ENCODE measurements around the gene CACNB2.

The CACNB2 gene

DNA sequence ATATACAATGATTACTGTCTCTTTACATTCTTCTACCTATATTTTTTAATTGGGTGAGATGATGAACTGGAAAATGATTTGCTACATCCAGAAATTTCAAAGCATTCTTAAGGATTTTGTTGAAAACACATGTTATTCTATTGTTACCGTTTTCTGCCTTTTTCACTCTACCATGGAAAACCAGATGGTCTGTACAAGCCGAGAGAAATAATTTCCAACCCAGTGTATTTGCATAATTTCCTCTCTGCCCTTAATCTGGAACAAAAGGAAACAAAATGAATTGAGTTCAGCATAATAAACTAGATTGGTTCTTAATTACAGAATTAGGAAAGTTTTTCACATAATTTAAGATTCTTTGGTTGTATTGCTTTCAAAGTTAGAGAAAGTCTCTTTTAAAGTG is 211.2 kb downstream of the CACNB2 start:
- DNase-seq: no peak

DNA sequence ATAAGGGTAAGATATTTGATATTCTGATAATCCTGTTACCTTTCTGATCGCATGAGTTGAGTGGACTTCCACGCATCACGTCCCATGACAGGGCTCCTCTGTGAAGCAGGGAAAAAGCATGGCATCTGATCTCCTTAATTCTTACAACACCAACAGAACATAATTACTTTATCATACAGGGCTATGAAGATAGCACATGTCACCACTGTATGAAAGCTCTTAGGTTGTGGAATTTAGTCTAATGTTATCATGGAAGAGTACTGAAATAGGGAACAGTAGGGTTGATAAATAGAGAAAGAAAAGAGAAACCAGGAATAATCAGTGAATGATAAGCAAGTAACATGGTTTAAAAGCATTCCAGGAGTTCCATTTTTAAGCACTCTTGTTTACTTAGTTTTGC is 212.0 kb downstream of the CACNB2 start:
- no peak for DNase-seq

DNA sequence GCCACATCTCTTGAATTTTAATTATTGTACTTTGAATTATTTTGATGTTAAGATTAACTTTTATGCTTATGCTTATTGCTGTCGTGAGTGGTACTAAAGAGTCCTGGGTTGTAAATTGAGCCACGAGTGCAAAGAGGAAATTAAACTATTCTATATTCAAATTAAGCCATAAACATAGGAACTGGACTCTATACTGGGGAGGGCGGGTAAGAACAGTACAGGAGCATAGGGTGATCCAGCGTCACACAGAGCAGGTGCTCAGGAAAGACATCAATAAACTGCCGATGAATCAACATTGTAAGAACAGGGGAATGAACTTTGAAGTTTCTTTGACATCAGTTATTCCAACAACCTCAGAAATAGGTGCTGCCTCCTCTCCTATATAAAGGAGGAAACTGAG is 219.6 kb downstream of the CACNB2 start:
- DNase-seq: no peak

DNA sequence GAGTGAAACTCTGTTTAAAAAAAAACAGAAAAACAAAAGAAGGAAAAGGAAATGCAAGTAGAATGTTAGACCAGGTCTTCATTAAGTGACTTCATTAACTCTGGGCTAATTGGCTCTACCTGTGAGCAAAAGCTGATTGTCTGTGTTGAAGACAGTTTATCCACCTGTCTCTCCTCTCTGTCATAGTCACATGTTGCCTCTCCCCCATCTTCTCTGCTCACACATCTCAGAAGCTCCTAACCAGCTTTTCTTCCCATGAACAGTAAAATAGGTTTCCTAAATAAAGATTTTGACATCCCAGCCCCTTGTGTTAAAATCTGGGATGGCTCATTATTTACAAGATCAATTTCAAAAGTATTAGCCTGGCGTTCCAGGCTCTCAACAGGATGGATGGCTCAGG is 222.7 kb downstream of the CACNB2 start:
- no peak for DNase-seq

DNA sequence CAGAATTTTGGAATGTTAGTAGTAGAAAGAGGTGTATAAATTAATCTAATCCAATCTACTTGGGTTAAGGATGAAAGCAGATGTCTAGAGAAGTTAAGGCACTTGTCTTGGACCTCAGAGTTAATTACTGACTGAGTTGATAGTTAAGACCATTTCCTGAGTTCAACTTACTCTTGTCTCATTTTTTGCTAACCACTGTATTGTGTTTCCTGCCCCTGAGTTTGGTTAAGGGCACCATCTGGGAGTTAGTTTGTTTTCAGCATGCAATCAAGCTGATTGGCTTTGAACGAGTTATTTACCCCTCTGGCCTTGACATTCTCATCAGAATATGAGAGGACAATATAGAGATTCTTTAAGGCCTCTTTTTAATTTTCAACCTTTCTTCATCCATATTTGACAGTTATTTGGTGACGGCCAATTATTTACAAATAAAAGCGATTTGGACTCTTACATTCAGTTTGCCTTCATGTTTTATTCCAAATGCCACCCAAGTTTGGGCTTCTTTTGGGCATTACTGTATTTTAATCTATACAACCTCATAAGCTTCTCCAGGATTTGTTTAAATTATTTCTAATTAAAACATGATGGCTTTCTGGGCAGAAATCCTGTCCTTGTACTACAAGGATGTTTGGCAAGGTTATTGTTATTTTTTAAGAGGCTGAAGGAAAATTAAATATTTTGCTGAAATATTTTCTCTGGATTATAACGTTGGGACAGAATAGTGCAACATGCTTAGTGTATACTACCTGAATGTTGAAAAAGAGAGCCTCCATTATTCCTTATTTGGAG is 225.0 kb downstream of the CACNB2 start:
- no peak for DNase-seq

DNA sequence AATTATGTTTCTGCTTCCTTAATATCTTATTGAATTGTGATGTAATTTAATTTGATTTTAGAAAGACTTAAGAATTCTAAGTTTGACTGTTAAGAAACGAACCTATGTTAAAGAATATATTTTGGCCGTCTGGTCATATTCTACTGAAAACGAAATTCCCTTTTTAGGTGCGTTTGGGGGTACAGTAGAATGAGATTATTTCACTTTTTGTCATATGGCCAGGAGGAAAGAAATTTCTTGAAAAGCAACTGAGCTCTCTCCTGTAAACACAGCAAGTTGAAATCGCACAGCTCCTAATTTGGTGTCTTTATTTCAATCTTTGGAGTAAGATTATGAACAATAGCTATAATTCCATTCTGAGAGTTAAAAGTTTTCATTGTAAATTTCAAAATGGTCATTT is 227.6 kb downstream of the CACNB2 start:
- DNase-seq: no peak

DNA sequence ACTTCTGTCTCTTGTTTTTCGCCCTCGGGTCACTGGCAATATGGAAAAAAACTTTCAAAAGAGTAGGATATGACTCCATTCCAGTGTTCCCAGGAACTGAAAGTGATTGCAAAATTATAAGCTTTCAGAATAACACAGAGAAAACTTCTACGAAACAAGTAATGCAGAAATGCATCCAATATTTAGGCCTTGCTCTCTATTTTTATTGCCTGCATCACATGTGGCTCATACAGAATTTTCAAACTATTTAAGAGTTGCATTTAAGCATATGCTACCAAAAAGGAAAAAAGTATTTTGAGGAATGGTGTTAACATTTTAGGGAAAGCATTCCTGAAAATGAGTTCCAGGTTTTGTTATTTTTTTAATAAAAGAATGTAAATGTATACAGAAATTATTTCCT is 228.0 kb downstream of the CACNB2 start:
- no peak for DNase-seq

DNA sequence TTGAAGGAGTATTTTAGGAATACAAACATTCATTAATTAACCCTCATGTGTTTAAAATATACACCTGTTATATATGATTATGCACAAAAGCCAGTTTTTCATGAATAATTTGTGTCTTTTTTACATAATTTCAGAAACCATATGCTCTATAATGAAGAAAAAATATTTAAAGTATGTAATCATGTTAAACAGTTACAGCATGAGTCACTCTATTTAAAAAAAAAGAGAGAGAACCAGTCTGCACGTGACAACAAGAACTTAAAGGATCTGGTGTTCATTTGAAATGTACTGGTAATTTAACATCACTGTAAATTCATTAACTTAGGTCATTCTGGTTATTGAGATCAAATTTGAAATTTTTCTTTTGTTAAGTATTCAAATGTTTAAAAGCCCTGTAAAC is 228.5 kb downstream of the CACNB2 start:
- DNase-seq: no peak

DNA sequence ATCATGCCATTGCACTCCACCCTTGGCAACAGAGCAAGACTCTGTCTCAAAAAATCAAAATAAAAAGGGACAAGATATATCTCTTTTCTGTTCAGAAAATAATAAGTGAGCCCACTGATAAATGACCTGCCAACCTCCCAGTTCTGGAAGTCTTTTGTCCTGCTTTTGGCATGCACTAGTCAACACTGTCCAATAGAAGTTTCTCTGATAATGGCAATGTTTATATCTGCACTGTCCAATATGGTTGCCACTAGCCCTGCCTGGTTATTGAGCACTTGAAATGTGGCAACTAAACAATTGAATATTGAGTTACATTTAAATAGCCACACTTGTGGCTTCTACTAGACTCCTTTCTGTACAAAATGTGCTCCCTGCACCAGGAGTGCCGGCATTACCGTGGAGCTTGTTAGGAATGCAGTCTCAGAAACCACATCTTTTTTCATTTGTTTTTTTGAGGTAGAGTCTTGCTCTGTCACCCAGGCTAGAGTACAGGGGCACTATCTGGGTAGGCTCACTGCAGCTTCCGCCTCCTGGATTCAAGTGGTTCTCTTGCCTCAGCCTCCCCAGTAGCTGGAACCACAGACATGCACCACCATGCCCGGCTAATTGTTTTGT is 229.7 kb downstream of the CACNB2 start:
- no peak for DNase-seq

DNA sequence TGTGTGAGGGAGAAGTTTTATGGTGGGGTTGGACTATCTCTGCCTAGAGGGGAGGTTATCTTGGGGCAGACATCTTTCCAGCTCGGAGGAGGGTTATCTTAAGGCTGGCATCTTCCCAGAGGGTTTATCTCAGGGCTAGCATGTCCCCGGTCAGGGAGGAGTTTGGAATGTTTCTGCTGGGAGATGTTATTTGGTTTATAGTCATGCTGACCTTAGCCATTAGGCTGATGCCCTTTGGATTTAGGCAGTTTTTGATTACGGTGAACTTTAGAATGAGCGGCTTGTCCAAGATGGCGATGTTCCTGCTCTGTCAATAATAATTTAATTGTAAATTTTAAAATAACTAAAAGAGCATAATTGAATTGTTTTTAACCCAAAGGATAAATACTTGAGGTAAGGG is 236.4 kb downstream of the CACNB2 start:
- DNase-seq: no peak

DNA sequence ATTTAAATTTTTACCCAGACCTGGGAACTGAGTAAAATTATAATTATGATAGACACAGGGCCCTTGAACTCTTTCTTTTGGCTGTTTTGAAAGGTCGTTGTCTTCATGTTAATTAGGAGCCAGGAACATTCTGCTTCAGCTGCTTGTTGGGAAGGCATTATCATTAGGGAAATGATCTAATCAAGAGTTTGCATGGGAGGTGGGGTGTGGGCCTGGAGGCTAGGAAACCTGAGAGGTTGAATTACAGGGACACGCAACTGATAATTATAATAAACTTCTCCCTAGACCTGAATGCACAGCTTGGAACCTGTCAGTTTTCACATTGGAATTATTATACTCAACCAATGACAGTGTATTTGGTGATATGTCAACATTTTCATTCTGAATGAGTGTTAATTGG is 237.7 kb downstream of the CACNB2 start:
- no peak for DNase-seq

DNA sequence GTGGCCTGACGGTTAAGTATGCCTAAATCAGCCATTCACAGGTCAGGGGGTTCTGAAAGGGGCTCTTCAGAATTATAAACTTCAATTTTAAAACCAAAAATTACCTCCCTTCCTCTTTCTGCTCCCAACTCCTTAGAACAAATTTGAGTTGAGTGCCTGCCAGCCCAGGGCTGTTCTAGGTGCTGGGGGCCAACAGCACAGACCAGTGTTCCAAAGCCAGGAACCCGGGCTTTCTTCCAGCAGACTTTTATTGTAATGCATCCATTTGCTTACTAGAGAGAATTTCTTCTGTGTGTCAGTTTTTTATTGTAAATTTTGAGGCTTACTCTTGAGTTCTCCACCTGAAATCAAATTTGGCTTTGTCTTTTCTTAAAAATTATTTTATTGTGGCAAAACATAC is 238.5 kb downstream of the CACNB2 start:
- DNase-seq: no peak

DNA sequence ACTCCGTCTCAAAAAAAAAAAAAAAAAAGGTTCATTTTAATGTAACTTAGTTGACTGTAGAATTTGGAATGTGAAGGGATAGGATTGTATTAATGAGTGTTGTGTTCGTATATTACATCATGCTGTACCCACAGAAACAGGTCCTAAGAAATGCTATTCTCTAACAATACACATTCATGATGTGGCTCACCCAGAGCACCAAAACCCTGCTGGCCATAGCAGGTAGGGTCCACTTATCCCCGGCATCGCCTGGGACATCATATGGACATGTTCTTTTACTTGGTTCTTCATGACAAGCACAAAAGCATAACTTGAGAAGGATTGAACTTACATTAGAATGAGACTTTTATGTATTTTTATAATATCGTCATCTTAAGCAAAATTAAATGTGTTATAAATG is 241.5 kb downstream of the CACNB2 start:
- no peak for DNase-seq

DNA sequence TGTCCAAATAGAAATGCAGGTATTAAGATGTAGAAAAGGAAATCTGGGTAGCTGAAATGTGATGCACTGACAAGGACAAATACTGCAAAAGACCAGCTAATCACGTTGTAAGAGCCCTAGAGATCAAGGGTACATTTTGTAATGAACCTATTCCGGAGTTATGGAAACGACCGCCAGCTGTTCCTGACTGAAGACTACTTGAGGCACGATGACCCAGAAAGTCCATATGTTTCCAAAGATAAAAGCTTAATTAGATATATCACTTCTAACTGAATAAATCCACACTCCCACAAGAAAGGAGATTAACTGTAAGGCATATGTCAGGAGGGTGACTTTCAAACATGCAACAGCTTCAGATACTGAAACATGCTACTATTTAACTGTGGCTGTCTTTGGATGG is 257.7 kb downstream of the CACNB2 start:
- DNase-seq: no peak

DNA sequence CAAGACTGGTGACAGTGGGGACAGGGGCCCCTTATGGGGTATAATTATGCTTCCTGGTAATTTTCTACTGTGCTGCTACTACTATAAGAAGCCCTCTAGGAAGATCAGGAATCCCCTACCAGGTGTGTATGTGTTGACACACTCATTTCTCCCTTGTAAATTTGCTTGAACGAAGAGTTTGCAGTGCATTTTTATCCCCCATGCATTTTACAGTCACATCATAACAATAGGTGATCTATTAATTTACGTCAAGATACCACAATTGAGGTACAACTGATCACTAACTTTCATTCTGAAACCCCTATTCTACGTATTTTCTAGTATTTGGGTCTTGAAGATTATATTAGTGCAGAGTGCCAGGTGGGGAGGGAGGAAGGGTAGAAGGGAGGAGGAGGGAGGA is 258.9 kb downstream of the CACNB2 start:
- DNase-seq: no peak

DNA sequence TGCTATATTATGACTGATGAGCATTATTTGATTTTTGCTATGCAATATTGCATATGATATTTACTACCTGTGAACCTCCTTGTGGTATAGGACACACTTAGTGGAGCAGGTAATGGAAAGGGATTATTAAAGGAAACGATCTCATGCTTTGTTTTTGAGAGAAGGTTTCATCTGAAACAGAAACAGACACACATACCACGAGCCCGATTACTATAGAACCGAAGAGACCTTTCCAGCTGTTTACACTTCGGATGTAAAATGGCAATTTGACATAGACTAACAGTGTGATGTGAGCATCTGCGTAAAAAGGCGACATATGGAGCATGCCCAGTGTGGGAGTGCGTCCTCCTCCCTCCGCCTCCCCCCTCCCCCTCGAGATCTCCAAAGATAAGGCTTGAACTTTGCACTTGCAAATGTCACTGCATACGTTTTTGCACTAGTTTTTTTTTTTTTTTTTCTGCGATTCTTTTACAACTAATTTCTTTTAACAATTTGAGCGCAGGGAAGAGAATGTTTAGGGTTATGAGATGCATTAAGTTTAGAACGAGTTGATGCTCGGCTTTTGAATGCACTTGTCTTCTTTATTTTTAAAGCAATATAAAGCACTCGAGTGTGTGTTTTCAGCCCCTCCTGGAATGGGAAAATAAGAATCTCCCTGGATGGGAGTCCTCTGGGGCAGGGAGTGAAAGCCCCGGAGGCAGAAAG is 260.1 kb downstream of the CACNB2 start:
- DNase-seq: peak; percentile 52

DNA sequence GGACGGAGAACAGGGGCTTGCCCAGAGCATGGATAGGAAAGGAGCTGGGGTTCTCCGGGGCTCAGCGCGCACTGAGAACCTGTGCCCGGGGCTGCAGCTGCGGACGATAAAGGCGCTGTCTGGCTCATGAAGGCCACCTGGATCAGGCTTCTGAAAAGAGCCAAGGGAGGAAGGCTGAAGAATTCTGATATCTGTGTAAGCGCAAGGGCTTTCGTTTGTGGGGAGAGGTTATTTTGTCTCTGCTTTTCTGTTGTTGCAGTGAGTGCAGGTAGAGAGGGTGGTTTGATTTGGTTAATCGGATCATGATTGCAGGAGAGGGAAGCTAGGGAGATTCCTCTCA is 260.7 kb downstream of the CACNB2 start:
- DNase-seq: peak; percentile 30

DNA sequence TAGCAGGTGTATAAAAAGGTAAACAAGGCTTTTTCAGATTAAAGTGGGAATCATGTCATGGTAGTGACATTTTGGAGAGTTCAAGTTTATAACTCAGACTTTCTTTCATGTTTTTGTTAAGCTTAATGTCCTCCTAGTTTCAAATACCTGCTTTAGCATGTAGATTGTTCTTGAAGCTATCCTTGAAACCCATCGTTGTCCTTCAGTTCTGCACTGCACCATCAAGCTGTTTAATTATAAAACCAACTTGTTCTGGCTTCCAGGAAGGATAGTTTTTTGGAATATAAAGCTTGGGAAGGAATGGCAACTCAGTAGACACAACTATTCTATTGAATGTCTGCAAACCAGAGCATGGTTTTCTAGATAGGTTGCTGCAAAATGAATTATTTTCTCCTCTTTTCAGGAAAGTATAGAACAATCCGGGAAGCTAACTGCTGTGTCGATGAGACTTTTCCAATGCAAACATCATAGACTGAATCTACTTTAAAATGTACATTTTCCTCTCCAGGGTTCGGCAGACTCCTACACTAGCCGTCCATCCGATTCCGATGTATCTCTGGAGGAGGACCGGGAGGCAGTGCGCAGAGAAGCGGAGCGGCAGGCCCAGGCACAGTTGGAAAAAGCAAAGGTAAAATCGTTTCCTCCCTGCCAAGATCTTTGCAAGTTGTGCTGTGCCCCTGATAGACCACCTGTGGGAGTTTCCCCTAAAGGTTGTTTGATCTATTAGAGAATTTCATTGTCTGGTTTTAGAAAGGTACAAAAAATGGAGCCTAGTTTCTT is 261.4 kb downstream of the CACNB2 start:
- DNase-seq: peak; percentile 7

DNA sequence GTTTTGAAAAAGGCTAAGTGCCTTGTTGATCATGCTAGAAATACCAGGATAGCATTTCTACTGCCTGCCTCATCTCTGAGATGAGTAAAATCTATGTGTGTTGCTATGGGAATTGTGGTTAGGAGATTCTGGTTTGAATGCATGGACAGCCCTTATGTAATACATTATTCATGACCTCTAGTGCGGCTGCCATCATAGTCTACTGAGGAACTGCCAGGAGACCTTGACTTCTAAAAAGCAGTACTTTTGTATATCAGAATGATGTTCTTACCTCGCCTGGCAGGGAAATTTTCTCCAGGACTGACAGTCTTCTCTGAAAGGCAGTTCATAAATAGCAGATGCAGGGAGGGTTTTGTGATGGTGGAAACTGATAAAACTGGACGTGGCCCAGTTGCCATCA is 262.6 kb downstream of the CACNB2 start:
- DNase-seq: no peak

DNA sequence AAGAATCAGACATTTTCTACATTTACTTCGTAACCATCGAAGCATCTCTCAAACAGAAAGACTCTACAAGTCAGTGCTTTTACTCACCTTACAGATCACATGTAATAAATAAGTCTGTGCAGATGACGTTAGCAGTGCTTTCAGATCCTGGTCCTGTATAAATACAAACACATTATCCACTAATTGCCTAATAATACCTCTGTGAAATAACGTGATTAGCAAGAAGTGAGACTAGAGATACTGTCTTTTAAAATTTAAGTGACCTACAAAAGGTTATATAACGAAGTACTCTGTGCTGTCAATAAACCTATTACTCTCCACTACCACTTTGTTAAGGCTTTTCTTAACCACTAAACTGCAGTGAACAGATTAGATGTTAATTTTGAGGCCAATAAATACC is 264.3 kb downstream of the CACNB2 start:
- no peak for DNase-seq

DNA sequence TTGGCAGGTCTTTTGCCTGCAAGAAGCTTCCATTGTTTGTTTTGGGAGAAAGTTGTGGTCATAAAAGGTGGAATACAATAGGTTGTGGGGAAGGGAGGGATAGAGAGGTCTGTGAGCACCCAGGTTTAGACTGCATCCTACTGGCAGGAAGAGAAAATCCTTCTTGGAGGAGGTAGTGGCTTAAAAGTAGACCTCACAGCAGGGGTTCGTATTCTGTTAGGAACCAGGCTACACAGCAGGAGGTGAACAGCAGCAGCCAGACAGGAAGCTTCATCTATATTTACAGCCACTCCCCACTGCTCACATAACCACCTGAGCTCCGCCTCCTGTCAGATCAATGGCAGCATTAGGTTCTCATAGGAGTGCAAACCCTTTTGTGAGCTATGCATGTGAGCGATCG is 265.9 kb downstream of the CACNB2 start:
- DNase-seq: no peak

DNA sequence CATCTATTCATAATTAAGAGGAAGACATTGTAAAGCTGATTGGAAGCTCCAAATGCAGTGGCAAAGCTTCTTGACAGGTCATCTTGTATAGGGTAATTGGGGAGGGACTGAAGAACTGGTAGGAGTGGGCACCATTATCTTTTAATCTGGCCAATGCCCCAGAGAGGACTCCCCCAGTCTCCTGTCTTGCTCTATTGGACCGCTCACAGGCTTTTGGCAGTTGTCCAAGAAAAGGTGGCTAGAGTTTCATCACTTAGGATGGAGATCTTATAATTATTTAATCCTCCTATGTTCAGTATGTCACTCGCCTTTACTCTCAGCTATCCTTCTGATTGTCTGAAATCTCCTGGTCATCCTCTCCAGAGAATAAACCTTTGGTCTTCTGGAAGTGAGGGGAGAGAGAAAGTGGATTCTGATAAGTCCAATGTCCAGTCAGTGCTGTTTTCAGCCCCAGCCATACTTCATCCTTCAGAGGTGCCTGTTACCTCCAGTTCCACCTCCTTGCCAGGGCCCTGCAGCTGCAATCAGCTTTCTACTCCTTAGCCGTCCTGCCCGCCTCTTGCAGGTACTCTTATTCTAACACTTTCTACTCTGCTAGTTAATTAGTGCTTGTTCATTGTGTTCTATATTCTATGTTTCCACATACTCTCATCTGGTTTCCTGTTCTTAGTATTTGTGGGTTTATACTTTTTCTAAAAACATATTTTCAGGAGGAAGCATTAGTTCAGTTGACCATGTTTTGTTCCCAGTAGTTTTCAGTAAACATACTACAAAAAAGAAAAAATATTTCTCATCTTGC is 269.6 kb downstream of the CACNB2 start:
- no peak for DNase-seq

DNA sequence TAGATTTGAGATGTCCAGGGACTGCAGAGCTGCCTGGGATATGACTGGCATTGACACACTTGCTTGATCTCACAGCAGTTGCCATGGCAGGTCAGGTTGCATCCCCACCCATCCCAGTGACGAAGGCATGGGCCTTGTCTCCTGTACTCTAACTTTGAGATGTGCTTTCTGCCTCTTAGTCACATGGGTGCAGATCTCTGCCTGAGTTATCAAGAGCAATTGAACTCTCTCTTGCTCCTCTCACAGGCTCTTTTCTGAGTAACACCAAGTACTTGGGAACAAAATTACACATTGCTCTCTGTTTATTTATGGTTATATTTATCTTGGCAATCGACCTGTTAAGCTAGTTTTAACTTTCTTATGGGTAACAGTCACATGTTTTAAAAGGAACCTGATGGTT is 273.8 kb downstream of the CACNB2 start:
- no peak for DNase-seq
